Stimulated activated CD4-positive, alpha-beta T cell treated with anti-CD3 and anti-CD28 coated beads, Interleukin-1b, Interleukin-23, amount 100 ng/mL, for 48 hours (primary cell): ENCODE data around the gene NVL.
"Not testable (repeated sequence)": the region's sequence is repeated elsewhere in the genome, so short reads cannot be mapped to it uniquely, and the experiment has no call there.

Source experiments
- DNase-seq: peaks from one replicate; pipeline ENCODE4 v3.0.0-alpha.2; 2020

NVL gene

DNA sequence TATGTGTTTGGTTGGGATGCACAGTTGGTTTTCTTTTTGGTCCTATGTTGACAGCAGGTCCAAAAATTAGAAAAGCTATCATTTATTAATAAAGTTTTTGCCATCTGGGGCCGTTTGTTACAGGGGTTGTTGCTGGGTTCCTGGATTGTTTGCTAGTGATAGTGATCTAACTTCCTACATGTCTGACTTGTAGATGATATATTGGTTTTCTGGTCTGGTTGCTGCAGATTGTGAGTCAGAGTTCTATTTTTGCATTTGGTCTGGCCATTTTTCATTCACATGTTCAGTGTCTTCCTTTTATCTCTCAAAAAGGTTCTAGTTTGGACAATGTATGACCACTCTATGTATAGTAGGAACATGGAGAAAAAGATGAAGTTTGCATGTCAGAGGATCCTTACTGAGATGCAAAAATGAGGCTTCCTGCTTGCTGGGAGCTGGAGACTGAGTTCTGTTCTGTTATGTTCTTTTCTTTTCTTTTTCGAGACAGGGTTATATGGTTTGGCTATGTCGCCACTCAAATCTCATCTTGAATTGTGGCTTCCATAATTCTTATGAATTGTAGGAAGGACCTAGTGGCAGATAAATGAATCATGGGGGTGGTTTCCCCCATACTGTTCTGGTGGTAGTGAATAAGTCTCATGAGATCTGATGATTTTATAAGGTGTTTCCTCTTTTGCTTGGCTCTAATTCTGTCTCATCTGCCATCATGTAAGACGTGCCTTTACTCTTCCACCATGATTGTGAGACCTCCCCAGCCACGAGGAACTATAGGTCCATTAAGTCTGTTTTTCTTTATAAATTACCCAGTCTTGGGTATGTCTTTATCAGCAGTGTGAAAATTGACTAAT, 4.2 kb upstream of the NVL start:
- DNase-seq, result no peak

DNA sequence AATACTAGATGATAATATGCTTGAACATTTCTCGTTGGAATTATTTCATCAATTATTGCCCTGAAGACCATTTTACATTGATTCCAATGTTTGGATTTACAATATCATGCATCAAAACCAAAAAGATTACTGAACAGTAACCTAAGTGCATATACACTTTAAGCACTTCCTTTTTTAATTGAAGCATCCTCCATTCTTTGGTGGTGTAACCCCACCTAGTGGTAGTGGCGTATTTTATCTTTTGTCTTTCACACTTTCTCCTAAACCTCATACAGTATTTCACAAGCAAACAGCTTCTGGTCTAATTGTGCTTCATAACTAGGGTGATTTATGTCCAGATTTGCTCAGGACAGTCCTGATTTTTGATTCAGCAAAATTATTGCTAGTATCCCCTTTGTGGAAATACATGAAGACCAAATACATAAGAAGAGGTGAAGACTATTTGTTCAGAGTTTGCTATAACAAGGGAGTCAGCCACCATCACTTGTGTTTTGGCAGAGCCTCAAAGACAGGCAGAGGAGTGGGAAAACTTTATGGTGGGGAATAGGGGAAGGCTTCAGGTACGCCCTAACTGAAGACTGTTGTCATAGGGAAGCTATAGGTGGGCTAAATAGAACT, 3.4 kb upstream of the NVL start:
- DNase-seq, result no peak

DNA sequence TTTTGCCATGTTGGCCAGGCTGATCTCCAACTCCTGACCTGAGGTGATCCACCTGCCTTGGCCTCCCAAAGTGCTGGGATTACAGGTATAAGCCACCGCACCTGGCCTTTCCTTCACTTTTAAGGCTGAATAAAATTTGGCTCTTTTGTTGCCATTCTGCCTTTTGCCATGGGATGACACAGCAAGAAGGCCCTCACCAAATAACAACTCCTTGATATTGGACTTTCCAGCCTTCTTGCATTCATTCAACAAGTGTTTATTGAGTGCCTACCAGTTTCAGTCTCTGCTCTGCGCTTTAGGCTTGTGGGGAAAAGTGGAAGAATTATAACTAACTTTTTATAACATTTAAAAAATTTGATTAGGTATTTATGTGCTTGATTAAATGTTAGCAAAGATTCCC, 1.9 kb upstream of the NVL start:
- no peak for DNase-seq

DNA sequence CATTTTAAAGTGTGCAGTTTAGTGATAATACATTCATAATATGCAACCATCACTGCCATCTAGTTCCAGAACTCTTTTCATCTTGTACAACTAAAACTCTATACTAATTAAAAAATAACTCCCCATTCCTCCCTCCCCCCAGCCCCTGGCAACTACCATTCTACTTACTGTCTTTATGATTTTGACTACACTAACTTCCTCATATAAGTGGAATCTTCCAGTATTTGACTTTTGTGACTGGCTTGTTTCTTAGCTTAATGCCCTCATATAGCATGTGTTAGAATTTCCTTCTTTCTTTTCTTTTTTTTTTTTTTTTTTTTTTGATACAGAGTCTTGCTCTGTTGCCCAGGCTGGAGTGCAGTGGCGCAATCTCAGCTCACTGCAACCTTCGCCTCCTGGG, 1.4 kb upstream of the NVL start:
- no peak for DNase-seq

DNA sequence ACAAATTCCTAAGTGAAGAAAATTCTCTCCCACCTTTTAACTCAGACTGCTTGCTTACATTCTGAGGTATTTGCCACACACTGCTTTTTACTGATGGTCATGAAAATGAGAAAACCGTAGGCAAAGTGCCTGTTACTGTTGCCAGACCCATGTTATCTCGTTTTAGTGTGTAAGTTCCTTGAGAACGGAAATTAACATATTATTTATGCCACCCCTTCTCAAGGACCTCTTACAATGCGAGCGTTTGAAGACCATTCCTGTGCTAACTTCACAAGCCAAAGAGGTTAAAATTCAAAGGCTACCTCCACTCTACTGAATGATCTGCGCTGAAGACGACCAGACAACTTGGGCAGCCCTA, 509 bp downstream of the NVL start:
- no peak for DNase-seq

DNA sequence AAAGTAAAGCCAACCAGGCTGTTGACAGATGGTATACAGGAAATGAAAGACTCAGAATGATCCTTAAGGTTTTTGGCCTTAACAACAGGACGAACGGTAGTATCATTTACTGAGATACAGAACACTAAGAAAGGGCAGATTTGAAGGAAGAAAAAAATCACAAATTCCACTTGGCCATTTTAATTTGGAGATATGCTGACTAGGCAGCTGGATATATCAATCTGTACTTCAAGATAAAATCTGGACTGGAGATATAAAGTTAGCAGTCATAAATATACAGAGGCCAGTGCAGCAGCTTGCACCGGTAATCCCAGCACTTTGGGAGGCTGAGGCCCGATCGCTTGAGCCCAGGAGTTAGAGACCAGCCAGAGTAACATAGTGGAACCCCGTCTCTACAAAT, 1.3 kb downstream of the NVL start:
- no peak for DNase-seq

DNA sequence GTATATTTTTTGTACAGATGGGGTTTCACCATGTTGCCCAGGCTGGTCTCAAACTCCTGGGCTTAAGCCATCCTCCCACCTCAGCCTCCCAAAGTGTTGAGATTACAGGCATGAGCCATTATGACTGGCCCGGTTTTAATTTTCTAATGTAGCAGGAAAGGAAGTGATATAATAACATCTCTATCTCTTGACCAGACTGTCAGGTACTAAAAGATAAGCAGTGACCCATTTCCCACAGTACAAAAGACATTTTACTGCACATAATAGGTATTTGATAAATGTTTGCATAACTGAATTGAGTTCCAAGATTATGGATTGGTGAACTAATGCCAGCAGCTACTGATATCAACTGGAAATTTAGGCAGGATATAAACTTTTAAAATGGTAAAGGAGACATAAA, 4.0 kb downstream of the NVL start:
- DNase-seq, result no peak

DNA sequence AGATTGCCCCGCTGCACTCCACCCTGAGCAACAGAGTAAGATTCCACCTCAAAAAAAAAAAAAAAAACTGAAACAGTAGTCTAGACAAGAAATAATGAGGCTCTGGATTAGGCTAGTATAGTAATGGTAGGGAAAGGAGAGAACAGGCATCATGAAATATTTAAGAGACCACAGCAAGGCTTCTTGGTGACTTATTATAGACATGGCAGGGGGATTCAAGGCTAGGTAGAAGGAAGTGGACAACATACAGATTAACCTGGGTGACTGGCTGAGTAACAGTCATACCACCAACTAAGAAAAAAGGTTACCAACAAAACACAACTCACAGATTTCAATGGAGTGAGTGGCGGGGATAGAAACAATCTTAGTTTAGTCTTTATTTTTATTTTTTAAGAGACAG, 8.3 kb downstream of the NVL start:
- no peak for DNase-seq

DNA sequence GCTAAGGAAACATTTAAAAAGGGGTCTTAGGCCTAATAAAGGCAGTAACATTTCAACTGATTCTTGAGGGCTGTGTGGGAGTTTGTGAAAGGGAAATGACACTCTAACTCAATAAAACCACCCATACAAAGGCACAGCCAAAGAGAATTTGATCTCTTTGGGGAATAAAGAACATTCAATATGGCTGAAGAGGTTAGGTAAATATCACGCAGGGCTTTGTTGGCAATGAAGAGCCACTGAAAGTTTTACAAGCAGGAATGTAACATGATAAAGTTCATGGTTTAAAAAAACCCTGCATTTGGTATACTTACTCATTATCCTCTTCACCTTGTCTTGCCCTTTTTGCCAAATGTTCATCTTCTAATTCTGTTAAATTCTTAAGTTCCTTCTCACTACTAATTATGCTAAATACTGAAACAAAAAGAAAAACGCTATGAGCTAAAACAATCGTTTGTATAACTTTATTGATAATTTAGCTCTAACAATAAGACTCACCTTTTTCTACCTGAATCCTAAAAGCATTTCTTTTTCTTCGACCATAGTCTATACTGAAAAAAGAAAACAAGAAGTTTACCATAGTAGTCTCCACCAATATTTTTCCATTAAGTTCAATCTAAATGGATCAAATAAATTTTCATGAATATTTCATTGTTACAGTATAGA, 12.5 kb downstream of the NVL start:
- no peak for DNase-seq

DNA sequence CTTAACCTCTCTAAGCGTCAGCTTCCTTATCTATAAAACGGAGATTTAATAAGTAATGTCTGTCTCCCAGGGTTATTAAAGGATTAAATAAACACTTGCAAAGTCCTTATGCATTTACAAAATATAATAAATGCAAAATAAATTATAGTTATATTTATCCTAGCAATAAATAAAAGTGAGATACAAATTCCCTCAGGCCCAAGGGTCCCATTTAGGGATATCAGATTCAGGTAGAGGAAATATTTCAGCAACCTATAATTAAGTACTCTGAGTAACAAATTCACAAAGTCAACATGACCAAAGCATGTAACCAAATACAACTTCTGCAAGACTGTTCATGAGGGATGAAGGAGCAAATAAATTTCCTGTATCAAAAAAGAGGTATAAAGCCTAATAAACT, 17.9 kb downstream of the NVL start:
- no peak for DNase-seq

DNA sequence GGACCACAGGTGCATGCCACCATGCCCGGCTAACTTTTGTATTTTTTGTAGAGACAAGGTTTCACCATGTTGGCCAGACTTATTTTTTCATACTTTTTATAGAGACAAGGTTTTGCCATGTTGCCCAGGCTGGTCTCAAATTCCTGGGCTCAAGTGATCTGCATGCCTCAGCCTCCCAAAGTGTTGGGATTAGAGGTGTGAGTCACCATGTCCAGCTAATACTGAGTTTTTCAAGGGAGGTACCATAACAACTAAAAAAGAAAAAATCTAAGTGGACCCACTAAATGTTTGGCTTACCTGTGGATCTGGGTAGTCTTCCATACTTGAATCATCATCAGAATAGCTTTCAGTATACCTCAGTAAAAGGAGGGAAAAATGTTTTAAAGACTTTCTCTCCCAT, 18.5 kb downstream of the NVL start:
- DNase-seq, result not testable (repeated sequence)

DNA sequence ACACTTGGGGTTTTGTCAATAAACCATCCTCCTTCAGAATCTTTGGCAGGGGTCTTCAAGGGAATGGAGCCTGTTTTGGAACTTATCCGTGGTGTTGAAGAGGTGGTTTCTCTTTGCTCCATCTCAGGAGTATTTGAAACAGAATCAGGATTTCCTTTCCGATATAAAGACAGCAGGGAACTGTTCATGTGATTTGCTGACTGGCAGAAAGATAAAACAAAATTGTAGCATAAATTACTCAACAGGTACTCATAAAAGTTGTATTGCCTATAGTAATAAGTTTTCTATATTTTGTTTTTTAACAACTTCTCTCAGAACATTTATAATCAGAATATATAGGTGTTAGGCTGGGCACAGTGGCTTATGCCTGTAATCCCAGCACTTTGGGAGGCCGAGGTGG, 21.9 kb downstream of the NVL start:
- DNase-seq, result no peak

DNA sequence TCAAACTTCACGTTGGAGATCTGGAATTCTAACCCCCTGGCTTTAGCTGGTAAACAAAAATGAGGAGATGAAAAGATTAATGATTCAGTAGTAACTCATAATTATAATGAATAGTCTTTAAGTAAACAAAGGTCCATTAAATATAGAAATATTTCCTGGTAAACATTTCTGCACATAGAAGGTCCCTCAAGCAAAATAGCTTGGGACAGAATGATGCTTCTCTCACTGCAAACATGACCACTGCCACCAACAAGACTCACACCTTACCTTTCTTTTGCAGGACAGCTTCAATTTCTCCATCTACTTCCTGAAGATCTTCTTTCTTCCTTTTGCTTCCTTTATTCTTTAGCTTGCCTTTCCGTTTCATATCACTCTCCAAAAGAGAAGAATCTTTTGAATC, 25.2 kb downstream of the NVL start:
- DNase-seq, result no peak

DNA sequence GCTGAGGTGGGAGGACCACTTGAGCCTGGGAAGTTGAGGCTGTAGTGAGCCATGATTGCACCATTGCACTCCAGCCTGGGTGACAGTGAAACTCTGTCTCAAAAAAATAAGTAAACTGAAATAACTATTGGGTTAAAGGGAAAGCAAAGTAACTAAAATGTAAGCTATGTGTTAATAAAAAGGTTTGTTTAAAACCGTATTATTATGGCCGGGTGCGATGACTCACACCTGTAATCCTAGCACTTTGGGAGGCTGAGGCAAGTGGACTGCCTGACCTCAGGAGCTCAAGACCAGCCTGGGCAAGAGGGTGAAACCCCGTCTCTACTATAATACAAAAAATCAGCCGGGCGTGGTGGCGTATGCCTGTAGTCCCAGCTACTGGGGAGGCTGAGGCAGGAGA, 27.0 kb downstream of the NVL start:
- DNase-seq, result no peak

DNA sequence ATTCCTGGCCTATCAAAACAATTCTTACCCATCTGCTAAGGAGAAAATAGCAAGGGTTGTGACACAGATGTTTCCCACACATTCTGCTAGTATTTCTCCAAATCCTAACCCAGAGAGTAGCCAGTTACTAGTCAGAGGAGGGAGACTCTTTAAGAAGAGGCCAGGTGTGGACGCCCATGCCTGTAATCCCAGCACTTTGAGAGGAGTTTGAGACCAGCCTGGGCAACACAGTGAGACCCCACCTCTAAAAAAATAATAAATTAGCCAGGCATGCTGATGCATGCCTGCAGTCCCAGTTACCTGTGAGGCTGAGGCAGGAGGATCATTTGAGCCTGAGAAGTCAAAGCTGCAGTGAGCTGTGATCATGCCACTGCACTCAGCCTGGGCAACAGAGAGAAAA, 28.6 kb downstream of the NVL start:
- DNase-seq, result no peak

DNA sequence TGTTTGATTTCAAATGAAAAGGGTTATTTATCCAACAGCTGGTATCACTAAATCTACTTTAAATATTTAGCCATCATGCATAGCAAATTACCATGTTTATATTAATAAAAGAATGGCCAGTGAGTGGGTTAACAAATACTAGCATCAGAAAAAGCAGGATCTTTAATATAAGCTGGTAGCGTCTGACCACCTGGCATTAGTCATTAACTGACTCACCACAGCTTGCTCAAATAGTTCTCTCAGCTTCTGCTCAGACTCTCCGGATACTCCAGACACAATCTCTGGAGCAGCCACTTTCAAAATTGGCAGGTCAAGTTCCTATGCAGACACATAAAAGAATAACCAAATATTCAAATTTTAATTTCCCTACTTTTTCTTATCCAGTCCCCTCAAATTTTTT, 29.6 kb downstream of the NVL start:
- DNase-seq, result no peak

DNA sequence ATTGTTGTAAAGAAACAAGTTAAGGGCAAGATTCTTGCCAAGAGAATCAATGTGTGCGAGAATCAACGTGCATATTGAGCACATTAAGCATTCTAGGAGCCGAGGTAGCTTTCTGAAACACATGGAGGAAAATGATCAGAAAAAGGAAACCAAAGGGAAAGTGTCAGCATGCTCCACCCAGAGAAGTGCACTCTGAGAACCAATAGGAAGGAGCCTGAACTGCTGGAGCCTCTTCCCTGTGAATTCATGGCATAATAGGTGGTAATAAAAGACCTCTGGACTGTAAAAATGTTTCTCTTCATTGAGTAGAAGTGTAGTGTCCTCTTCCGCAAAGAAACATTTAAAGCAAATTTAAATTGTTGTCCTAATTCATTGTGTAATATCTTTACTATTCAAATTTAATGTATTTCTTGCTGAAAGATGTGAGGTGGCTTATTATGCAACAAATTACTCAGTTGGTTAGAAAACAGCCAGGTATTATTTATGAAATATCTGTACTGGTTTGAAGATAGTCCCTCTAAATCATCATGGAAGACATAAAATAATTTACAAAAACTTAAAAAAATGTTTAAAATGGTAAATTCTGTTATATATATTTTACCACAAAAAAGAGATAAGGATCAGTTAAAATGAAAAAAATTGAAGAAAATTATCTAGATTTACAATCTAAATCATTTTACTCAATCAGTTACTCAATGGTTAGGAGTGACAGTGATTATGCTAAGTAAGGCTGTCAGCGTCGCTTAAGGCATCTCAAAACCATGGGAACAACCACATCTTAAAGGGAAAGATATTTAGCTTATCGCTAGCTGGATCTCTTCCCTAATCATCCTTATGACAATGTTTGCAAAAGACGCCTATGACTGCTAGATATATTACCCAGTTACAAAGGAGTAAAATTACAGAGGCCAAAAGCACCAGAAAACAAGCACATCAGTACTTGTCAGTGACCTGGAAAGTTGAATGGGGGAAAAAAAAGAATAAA, 31.3 kb downstream of the NVL start:
- no peak for DNase-seq

DNA sequence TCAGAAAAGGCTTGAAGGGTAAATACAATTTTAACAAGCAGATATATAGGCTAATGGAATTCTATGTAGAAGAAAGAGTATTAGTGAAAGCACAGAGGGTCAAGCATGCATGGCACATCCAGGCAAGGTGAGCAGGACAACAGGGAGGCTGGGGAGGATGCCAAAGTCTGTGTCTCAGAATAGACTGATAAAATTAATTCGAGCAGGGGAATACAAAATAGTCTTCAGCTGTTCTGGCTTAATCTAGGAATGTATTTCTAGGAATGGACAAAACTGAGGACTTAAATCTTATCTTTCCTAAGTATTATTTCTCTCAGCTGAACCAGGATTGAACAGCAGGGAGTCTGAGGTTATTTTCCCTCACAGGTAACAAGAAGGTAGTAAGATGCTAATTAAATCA, 35.2 kb downstream of the NVL start:
- DNase-seq, result no peak

DNA sequence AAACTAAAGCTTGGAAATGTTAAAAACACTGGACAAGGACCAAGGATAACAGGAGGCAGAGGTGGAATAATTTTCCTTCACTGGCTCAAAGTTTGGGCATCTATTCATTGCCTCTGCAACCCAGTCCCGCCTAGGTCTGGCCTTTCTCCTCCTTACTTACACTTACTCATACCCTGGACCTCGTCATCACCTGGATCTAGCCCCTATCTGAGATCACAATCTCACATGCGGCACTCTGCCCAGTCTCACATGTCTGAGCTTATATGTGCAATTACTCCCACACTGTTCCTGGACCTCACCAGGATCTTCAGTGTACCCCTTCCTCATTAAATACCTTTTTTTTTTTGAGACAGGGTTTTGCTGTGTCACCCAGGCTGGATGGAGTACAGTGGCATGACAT, 37.6 kb downstream of the NVL start:
- no peak for DNase-seq

DNA sequence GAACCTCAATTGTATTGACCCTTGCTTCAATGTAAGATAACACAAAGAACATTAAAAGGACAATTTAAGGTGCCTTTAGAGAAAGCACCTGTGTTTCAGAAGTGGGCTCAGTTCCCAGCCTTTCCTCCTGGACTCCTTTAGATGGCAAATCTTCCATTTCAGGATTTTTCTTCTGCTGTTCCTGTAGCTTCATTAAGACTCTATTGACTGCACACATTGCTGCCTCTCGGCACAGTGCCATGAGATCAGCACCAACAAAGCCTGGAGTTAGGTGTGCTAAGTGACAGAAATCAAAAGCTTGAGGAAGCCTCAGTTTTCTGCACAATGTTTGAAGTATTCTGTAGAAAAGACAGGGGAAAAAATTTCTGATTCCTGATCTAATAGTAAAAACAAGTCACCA, 40.6 kb downstream of the NVL start:
- DNase-seq, result no peak

DNA sequence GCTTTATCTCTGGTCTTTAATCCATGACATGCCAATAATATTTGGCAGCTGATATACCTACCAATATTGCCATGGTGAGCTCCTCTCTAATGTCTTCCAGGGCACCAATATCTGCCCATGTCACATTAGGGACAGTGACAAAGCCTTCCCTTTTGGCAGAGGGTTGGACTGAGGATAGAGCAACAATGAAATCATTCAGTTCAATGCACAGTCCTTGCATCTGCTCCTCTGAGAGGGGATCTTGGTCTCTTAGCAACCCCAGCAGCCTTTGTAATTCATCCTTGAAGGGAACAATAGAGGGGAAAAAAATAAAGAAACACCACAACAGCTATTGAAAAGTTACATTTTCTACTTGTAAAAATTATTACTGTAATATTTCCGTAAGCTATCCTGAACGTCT, 42.3 kb downstream of the NVL start:
- no peak for DNase-seq

DNA sequence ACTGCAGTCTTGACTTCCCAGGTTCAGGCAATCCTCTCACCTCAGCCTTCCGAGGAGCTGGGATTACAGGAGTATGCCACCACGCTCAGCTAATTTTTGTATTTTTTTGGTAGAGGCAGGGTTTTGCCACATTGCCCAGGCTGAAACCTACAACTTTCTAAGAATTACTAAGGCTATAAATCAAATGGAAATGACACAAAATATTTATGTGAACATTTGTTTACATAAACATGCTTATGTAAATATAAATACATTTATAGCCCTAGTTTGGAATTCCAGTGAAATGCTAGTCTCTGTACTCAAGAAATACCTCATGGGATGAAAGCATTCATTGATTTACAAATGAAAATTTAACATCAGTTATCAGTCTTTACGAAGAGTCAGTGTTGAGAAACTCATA, 47.8 kb downstream of the NVL start:
- DNase-seq, result no peak

DNA sequence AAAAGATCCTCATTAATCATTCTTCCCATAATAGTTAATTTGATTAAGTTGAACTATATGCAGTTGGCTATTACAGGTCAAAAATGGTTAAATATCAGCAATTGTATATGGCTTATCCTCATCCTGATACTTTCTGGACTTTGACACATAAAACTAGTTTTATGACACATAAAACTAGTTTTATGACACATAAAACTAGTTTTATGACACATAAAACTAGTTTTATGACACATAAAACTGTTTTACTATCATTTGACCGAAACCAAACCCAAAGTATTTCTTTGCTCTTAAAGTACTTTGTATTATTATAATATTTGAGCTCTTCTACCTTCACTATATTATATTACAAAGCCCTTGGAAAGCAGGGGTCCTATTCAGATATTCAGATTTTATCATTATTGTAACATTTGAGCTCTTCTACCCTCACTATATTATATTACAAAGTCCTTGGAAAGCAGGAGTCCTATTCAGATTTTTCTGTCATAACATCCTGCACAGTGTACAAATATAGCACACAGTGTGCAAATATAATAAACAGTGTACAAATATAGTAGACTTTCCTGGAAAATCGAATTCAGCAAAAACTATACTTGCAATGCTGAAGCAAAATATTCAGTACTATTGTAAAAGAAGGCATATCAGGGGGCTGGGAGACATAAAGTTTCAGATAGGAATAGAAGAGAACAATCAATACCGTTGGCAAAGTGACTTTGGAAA, 53.0 kb downstream of the NVL start:
- DNase-seq, result no peak
